GM18870 (cell line): ENCODE measurements around the gene HMGXB3.
A peak's percentile ranks its signal among the peaks of the same experiment; 100 is the strongest.

ENCODE experiments used
- ATAC-seq: cut with Tn5 transposase; IDR thresholded peaks from one replicate; pipeline ENCODE4 v1.9.1; 2021; ENCODE audit warnings: moderate library complexity; ENCODE audit not compliant: unreplicated experiment

Gene HMGXB3

GRCh38 chr5:149981206-149981605, 19.3 kb upstream of the HMGXB3 start:
- no peak for ATAC-seq

- ATAC-seq, result no peak
Observed at GRCh38 chr5:149982505-149982904, 18.0 kb upstream of the HMGXB3 start.

- ATAC-seq, result no peak
Observed at GRCh38 chr5:149988126-149988525, 12.4 kb upstream of the HMGXB3 start.

- peak; percentile 72 for ATAC-seq
Observed at GRCh38 chr5:149990518-149991376, 9.8 kb upstream of the HMGXB3 start.

GRCh38 chr5:149993471-149993870, 7.1 kb upstream of the HMGXB3 start:
- no peak for ATAC-seq

- ATAC-seq, result no peak
Observed at GRCh38 chr5:149995385-149996204, 4.9 kb upstream of the HMGXB3 start.

GRCh38 chr5:149996205-149996890, 4.2 kb upstream of the HMGXB3 start:
- ATAC-seq, result no peak

- ATAC-seq, result no peak
Observed at GRCh38 chr5:149998281-149998680, 2.3 kb upstream of the HMGXB3 start.

GRCh38 chr5:149999359-149999758, 1.2 kb upstream of the HMGXB3 start:
- no peak for ATAC-seq

GRCh38 chr5:149999866-150000255, 678 bp upstream of the HMGXB3 start:
- ATAC-seq, result no peak

- ATAC-seq, result no peak
Observed at GRCh38 chr5:150000990-150001659, 586 bp downstream of the HMGXB3 start.

- peak; percentile 71 for ATAC-seq
Observed at GRCh38 chr5:150001660-150002486, 1.3 kb downstream of the HMGXB3 start.

- ATAC-seq, result no peak
Observed at GRCh38 chr5:150006318-150006717, 5.8 kb downstream of the HMGXB3 start.

- ATAC-seq, result no peak
Observed at GRCh38 chr5:150007050-150007449, 6.5 kb downstream of the HMGXB3 start.

- ATAC-seq, result no peak
Observed at GRCh38 chr5:150009671-150010387, 9.3 kb downstream of the HMGXB3 start.

- no peak for ATAC-seq
Observed at GRCh38 chr5:150013931-150014330, 13.4 kb downstream of the HMGXB3 start.

GRCh38 chr5:150014456-150014855, 13.9 kb downstream of the HMGXB3 start:
- no peak for ATAC-seq

- ATAC-seq, result no peak
Observed at GRCh38 chr5:150015415-150015814, 14.9 kb downstream of the HMGXB3 start.

- no peak for ATAC-seq
Observed at GRCh38 chr5:150016537-150016936, 16.0 kb downstream of the HMGXB3 start.
